SJCRH30 (cell line): ENCODE measurements around the gene GINS2. TPM values are rescaled to one million over a fixed set of nuclear protein-coding genes. Genes with fewer than 3 reads are reported as not detected.

ENCODE experiments used
- DNase-seq, 2 experiments: peaks; one replicate each; pipeline ENCODE4 v3.0.0-alpha.2; 2015 to 2020
- H3K27ac ChIP-seq: fragments of 250-450 bp; sonication (Bioruptor Pico); 2 replicates; pipeline ENCODE4 v1.5.1; 2020; ENCODE audit warnings: mild to moderate bottlenecking, moderate library complexity
- H3K27me3 ChIP-seq: fragments of 250-450 bp; sonication (Bioruptor Pico); 2 replicates; pipeline ENCODE4 v1.5.1; 2020; ENCODE audit warnings: mild to moderate bottlenecking, moderate library complexity
- H3K36me3 ChIP-seq: fragments of 250-450 bp; sonication (Bioruptor Pico); 2 replicates; pipeline ENCODE4 v1.5.1; 2020; ENCODE audit warnings: mild to moderate bottlenecking, moderate library complexity
- H3K4me1 ChIP-seq: fragments of 250-450 bp; sonication (Bioruptor Pico); 2 replicates; pipeline ENCODE4 v1.5.1; 2020; ENCODE audit warnings: mild to moderate bottlenecking, moderate library complexity
- H3K4me3 ChIP-seq: fragments of 250-450 bp; sonication (Bioruptor Pico); 2 replicates; pipeline ENCODE4 v1.5.1; 2020; ENCODE audit warnings: mild to moderate bottlenecking, moderate library complexity
- H3K9me3 ChIP-seq: fragments of 250-450 bp; sonication (Bioruptor Pico); replicated peaks from 2 replicates; pipeline ENCODE4 v1.5.1; 2020; ENCODE audit warnings: mild to moderate bottlenecking, moderate library complexity
- total RNA-seq: library from RNA; depleted of rRNA; stranded (reverse); fragments of >200 nt; shearing (Covaris generic); gene quantifications from 2 replicates; pipeline ENCODE4 v1.2.3, GENCODE V29; 2014

Gene GINS2
- total RNA-seq, 1 experiment from 2014 or later: 51.2 TPM

GRCh38 chr16:85720302-85720637 is 31.5 kb upstream of the GINS2 start:
- no peaks in the 10 kb centered on the region for H3K9me3 ChIP-seq
- H3K27ac ChIP-seq: no peak overlapping the region
- no peaks in the 10 kb centered on the region for H3K27me3 ChIP-seq
- no peaks in the 10 kb centered on the region for H3K36me3 ChIP-seq
- H3K4me1 ChIP-seq: peaks cover 26% of the 10 kb centered on the region
- no peak for DNase-seq
- no peak overlapping the region for H3K4me3 ChIP-seq

GRCh38 chr16:85719605-85720301 is 31.0 kb upstream of the GINS2 start:
- H3K27me3 ChIP-seq: no peaks in the 10 kb centered on the region
- DNase-seq: no peak
- H3K9me3 ChIP-seq: no peaks in the 10 kb centered on the region
- peaks cover 23% of the 10 kb centered on the region for H3K4me1 ChIP-seq
- H3K4me3 ChIP-seq: no peak overlapping the region
- H3K27ac ChIP-seq: no peak overlapping the region
- no peaks in the 10 kb centered on the region for H3K36me3 ChIP-seq

DNA sequence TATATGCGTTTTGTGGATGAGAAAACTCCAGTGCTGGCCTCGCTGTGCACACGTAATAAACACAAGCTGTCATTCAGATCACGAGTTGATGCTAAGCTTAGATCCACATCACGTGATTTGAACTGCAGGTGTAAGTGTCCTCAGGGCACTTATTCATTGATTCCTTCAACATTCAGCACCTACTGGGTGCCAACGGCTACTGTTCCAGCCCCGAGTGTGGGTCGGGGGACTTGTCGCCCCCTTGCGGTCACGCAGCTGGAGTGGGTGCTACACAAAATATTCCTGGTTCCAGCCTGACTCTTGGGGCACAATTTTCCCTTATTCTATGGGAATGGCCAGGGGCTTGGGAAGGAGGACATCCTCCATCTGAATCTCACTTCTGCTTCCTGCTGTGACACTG is 29.9 kb upstream of the GINS2 start:
- H3K4me1 ChIP-seq: peaks cover 26% of the 10 kb centered on the region
- H3K36me3 ChIP-seq: no peaks in the 10 kb centered on the region
- H3K9me3 ChIP-seq: no peaks in the 10 kb centered on the region
- H3K4me3 ChIP-seq: no peak overlapping the region
- no peak for DNase-seq
- H3K27me3 ChIP-seq: no peaks in the 10 kb centered on the region
- H3K27ac ChIP-seq: no peak overlapping the region

GRCh38 chr16:85718153-85718477 is 29.4 kb upstream of the GINS2 start:
- DNase-seq: no peak

GRCh38 chr16:85717393-85718152 is 28.8 kb upstream of the GINS2 start:
- peak overlapping the region; percentile 18; the same call in 1 of the 2 replicates for H3K27ac ChIP-seq
- peak; percentile 63 to 79 for DNase-seq

More at GRCh38 chr16:85718153-85718477, 29.4 kb upstream of the GINS2 start:
- no peak overlapping the region for H3K4me3 ChIP-seq
- no peaks in the 10 kb centered on the region for H3K27me3 ChIP-seq
- no peaks in the 10 kb centered on the region for H3K36me3 ChIP-seq
- H3K27ac ChIP-seq: no peak overlapping the region
- H3K4me1 ChIP-seq: peaks cover 26% of the 10 kb centered on the region
- H3K9me3 ChIP-seq: no peaks in the 10 kb centered on the region

DNA sequence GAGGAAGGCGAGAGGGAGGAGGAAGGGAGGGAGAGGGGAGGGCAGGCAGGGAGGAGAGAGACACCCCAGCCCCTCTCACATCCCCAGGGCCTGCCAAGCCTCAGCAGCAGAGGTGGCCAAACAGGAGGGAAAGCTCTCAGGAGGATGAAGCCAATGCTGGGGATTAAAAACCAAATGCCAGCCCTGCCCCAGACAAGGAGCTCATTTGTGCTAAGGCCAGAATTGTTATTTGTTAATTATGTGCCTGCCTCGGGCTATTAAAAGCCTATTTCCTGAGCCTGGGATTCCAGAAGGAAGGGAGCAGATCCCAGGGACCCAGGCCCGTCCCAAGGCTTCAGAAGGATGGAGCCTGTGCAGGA is 27.9 kb upstream of the GINS2 start:
- H3K36me3 ChIP-seq: no peaks in the 10 kb centered on the region
- H3K9me3 ChIP-seq: no peaks in the 10 kb centered on the region
- H3K4me3 ChIP-seq: no peak overlapping the region; the same call in 1 of the 2 replicates
- peak overlapping the region; percentile 63 for H3K27ac ChIP-seq
- peak; percentile 54 to 70 for DNase-seq
- H3K4me1 ChIP-seq: peaks cover 26% of the 10 kb centered on the region
- no peaks in the 10 kb centered on the region for H3K27me3 ChIP-seq

More at GRCh38 chr16:85717393-85718152, 28.8 kb upstream of the GINS2 start:
- no peak overlapping the region for H3K4me3 ChIP-seq
- no peaks in the 10 kb centered on the region for H3K9me3 ChIP-seq
- H3K27me3 ChIP-seq: no peaks in the 10 kb centered on the region
- no peaks in the 10 kb centered on the region for H3K36me3 ChIP-seq
- H3K4me1 ChIP-seq: peaks cover 26% of the 10 kb centered on the region

DNA sequence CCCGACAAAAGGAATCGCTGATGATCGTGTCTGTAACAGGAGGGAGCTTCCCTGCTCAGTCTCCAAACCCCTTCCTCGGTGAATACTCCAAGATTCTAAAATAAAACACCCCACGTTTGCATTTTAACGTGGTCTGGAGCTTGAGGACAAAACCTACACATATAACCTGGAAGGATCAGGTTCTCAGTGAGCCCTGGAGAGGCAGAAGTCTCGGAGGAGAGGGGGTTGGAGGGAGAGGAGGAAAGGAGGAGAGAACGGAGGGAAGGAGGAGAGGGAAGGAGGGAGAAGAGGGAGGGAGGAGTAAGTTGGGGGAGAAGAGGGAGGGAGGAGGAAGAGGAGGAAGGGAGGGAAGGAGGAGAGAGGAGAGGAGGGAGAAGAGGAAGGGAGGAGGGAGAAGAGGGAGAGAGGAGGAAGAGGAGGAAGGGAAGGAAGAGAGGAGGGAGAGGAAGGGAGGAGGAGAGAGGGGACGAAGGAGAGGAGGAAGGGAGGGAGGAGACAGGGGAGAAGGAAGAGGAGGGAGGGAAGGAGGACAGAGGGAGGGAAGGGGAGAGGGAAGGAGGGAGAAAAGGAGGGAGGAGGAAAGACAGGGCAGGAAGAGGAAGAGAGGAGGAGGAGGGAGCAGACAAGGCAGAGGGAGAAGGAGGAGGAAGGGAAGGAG is 27.4 kb upstream of the GINS2 start:
- Histone ChIP-seq H3K36me3 (no peaks in the 10 kb centered on the region), H3K27ac (peak overlapping the region; percentile 63)

DNA sequence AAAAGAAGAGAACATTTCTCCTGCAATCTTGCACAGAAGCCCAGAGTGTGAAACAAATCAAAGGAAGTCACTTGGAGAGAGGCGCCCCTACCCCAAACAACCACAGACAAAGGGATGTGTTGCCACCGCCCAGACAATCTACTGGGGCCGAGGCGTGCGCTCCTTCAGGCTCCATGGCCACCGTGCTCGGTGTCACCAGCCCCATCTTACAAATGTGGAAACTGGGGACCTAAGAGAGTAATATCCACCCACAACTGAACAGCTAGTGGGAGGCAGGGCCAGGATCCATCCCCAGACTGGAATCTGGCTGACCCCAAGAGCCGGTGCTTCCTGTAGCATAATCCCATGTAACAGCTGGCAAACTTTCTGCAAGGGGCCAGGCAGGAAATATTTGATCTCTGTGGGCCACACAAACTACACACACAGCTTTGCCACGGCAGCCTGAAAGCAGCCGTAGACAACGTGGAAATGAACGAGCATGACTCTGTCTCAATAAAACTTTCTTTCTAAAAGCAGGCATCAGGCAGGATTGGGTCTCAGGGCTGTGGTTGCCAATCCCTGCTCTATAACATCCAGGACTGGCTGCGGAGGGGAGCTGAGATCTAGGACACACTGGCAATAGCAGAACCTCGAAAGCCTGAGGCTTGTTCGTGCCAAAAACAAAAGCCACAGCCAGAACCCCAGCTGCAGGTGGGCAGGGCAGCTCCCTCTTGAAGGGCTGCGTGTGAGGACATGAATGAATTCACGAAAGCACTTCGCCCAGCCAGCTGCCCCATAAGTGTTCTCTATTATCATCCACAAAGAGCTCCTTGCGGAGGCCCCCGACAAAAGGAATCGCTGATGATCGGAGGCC is 26.6 kb upstream of the GINS2 start:
- Histone ChIP-seq H3K27me3 (no peaks in the 10 kb centered on the region), H3K27ac (peak overlapping the region; percentile 63), H3K4me1 (peaks cover 30% of the 10 kb centered on the region), H3K36me3 (no peaks in the 10 kb centered on the region), H3K9me3 (no peaks in the 10 kb centered on the region), H3K4me3 (peak overlapping the region; percentile 14)
- peak; percentile 77 to 91 for DNase-seq

More for the DNA sequence above, 27.4 kb upstream of the GINS2 start:
- Histone ChIP-seq H3K4me3 (peak overlapping the region; percentile 14), H3K27me3 (no peaks in the 10 kb centered on the region), H3K4me1 (peaks cover 26% of the 10 kb centered on the region), H3K9me3 (no peaks in the 10 kb centered on the region)
- DNase-seq: no peak

- no peak overlapping the region for H3K4me3 ChIP-seq
- H3K36me3 ChIP-seq: no peaks in the 10 kb centered on the region
- no peaks in the 10 kb centered on the region for H3K9me3 ChIP-seq
- peaks cover 29% of the 10 kb centered on the region for H3K4me1 ChIP-seq
- H3K27ac ChIP-seq: no peak overlapping the region
- DNase-seq: no peak
- no peaks in the 10 kb centered on the region for H3K27me3 ChIP-seq
Measured at GRCh38 chr16:85712801-85713200, 24.0 kb upstream of the GINS2 start.

DNA sequence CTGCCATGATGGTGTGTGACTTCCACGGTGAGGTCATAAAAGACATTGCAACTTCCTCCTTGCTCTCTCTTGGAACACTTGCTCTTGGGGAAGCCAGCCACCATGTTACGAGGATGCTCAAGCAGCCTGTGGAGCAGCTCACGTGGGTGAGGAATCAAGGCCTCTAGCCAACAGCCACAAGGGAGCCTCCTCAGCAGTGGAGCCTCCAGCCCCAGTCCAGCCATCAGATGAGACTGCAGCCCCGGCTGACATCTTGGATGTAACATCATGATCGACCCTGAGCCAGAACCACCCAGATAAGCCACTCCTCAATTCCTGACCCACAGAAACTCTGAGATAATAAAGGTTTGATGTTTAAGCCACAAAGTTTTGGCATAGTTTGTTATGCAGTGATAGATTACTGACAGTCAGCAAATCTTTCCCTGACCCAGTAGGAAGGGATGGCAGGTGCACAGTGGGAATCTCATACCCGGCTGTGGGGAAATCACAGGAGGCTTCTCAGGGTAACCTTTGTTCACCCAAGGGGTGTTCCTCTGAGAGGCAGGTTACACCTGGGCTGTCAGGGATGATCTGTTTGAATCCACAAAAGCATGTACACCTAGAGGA is 23.3 kb upstream of the GINS2 start:
- DNase-seq: no peak
- no peaks in the 10 kb centered on the region for H3K9me3 ChIP-seq
- no peak overlapping the region for H3K27ac ChIP-seq
- no peaks in the 10 kb centered on the region for H3K36me3 ChIP-seq
- H3K4me3 ChIP-seq: no peak overlapping the region
- H3K4me1 ChIP-seq: peaks cover 22% of the 10 kb centered on the region
- no peaks in the 10 kb centered on the region for H3K27me3 ChIP-seq

DNA sequence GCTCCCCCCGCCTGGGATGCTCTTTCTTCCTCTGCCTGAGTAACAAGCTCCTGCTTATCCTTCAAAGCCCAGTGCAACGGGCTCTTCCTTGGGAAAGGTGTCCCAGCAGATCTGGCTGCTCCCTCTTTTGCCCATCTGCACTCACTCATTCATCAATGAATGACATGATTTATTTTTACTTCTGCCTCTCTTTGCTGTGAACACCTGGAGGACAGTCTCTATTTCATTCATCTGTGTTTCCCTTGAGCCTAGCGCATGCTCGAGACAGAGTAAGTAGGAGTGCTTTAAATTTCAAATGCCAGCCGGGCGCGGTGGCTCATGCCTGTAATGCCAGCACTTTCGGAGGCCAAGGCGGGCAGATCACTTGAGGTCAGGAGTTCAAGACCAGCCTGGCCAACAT is 22.0 kb upstream of the GINS2 start:
- Histone ChIP-seq H3K36me3 (no peaks in the 10 kb centered on the region), H3K27ac (no peak overlapping the region), H3K9me3 (no peaks in the 10 kb centered on the region), H3K4me1 (peaks cover 10% of the 10 kb centered on the region), H3K27me3 (no peaks in the 10 kb centered on the region), H3K4me3 (no peak overlapping the region)
- DNase-seq: no peak

DNA sequence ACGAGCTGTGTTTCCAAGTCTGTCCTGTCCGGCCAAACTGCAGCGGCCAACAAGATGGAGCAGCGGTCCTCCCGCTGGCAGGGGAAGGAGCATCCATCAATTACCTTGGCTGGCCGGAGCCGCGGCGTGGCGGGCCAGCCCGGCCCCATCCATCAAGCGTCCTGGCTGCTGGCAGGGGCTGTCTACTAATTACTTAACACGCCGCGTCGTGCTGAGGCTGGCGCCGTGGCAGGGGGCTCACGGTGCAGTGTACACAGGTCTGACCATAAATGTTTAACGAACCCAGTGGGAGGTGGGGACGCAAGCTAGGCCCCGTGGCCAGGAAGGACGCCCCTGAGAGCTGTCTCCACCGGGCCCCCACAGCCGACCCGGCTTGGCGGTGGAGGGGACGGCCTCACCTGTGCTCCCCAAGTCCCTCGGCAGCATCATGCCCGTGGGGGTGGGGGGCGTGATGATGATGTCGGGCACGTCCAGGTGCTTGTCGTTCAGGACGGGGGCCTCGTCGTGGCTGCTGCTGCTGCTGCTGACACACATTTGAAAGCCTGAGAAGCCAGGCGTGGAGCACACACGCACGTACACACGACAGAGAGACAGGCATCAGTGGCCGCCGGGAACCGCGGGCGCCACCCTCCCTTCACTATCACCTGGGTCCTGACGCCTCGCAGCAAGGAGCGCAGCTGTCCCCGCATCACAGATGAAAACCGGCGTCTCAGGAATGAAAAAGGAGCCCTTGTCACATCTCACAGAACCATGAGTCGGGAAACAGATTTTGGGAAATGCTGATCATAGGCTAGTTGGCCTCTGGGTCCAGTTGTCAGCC is 21.2 kb upstream of the GINS2 start:
- Histone ChIP-seq H3K27ac (no peak overlapping the region), H3K36me3 (no peaks in the 10 kb centered on the region), H3K4me1 (peaks cover 7% of the 10 kb centered on the region), H3K27me3 (no peaks in the 10 kb centered on the region), H3K4me3 (no peak overlapping the region), H3K9me3 (no peaks in the 10 kb centered on the region)
- no peak for DNase-seq

- Histone ChIP-seq H3K9me3 (no peaks in the 10 kb centered on the region), H3K27ac (no peak overlapping the region), H3K36me3 (no peaks in the 10 kb centered on the region), H3K4me1 (peaks cover 4% of the 10 kb centered on the region; the same call in 1 of the 2 replicates), H3K4me3 (no peak overlapping the region), H3K27me3 (no peaks in the 10 kb centered on the region)
- no peak for DNase-seq
Measured at GRCh38 chr16:85708338-85708737, 19.6 kb upstream of the GINS2 start.
